Measurements from ENCODE around the gene TMCO4.
"Not testable (repeated sequence)": the region's sequence is repeated elsewhere in the genome, so short reads cannot be mapped to it uniquely, and the experiment has no call there.

Gene TMCO4

DNA sequence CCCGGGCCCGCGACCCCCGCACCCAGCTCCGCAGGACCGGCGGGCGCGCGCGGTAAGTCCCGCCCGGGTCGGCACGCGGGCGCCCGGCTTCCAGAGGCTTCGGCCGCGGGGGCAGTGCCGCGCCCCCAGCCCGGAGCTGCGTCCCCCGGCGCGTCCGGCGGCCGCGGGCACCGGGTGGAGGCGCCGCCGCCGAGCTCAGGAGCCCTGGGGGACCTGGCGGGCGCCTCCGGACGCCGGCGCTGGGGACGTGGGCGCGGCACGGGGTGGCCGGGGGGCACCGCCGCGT is 155.4 kb downstream of the TMCO4 start:
- no peak for DNase-seq
- Histone ChIP-seq H3K4me3 (ENCODE audit: low read depth, low read length) (peak overlapping the region; percentile 43; the same call in 1 of the 2 replicates), H3K4me1 (no peaks in the 10 kb centered on the region), H3K27me3 (0 out of 2 replicates have a peak, but pooled peaks cover 3% of the 10 kb centered on the region), H3K9me3 (no peaks in the 10 kb centered on the region), H3K36me3 (no peaks in the 10 kb centered on the region)
- TF ChIP-seq, protein P1, sequence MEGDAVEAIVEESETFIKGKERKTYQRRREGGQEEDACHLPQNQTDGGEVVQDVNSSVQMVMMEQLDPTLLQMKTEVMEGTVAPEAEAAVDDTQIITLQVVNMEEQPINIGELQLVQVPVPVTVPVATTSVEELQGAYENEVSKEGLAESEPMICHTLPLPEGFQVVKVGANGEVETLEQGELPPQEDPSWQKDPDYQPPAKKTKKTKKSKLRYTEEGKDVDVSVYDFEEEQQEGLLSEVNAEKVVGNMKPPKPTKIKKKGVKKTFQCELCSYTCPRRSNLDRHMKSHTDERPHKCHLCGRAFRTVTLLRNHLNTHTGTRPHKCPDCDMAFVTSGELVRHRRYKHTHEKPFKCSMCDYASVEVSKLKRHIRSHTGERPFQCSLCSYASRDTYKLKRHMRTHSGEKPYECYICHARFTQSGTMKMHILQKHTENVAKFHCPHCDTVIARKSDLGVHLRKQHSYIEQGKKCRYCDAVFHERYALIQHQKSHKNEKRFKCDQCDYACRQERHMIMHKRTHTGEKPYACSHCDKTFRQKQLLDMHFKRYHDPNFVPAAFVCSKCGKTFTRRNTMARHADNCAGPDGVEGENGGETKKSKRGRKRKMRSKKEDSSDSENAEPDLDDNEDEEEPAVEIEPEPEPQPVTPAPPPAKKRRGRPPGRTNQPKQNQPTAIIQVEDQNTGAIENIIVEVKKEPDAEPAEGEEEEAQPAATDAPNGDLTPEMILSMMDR (IDR thresholded peaks at IDR 0.05; ENCODE audit: low read depth, low read length) = no peak

DNA sequence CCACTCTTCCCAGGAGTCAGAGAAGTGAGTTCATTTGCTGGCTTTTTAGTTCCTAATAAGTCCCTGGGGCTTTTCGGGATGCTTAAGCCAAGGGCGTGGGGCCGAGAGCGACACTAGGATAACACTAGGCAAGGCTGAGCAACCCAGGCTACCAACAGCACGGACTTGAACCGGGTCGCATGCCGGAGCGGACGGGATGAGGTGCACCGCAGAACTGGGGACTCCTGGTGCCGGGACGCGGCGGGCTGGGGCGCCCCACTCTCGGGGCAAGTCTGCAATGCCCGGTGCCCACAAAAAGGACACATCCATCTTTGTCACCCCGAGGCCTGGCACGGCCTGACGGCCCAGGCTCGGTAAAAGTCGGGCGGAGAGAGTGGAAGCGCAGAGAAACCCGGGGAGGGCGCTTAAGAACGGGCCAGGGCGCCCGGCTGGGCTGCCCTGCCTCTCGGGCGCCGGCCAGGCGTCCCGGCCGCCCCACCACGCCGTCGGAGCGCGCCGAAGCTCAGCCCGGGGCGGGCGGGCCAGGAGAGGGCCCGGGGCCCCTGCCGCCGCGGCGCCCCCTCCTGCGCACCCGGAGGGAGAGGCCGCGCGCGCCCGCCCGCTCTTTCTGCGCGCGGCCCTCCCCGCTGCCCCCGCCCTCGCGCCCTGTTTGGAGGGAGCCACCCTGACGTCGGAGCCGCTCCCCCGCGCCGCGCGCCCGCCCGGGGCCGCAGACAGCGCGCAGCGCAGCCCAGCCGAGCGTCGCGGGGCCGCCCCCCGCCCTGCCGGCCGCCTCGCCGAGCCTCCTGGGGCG is 155.9 kb downstream of the TMCO4 start, which contains the start of gene NBL1:
NBL1 (plus strand) TSS at position 710 of the 793 bp plus-strand sequence. CDS start 10,720 bp downstream, outside the sequence.
- peak; percentile 59 for DNase-seq
- H3K27me3 ChIP-seq = 0 out of 2 replicates have a peak, but pooled peaks cover 3% of the 10 kb centered on the region
- H3K4me1 ChIP-seq = no peaks in the 10 kb centered on the region
- TF ChIP-seq, protein P1 (IDR thresholded peaks at IDR 0.05; ENCODE audit: low read depth, low read length) = no peak
- H3K36me3 ChIP-seq = no peaks in the 10 kb centered on the region
- H3K4me3 ChIP-seq (ENCODE audit: low read depth, low read length) = peak within 1 kb of the TSS; percentile 43
- H3K9me3 ChIP-seq = no peaks in the 10 kb centered on the region

DNA sequence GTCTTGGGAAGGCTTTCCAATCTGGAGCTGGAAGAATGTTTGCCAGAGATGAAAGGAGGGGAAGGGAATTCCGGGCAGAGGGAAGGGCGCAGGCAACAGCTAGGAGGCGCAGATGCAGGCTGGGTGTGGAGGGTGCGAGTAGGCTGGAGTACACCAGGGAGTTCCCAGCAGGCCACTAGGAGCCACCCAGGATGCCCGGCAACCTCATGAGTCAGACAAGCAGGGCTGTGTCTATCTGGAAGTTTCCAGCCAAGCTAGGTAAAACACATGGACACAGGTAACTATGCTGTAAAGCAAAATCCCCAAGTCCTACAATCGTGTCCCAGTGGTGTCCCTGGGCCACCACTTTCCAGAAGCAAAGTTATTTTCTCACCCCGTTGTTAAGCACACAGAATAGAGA is 156.6 kb downstream of the TMCO4 start:
- DNase-seq = no peak
- H3K4me1 ChIP-seq = no peaks in the 10 kb centered on the region
- 0 out of 2 replicates have a peak, but pooled peaks cover 3% of the 10 kb centered on the region for H3K27me3 ChIP-seq
- H3K36me3 ChIP-seq = no peaks in the 10 kb centered on the region
- no peak overlapping the region for H3K4me3 ChIP-seq (ENCODE audit: low read depth, low read length)
- TF ChIP-seq, protein P1 (IDR thresholded peaks at IDR 0.05; ENCODE audit: low read depth, low read length) = no peak
- no peaks in the 10 kb centered on the region for H3K9me3 ChIP-seq

DNA sequence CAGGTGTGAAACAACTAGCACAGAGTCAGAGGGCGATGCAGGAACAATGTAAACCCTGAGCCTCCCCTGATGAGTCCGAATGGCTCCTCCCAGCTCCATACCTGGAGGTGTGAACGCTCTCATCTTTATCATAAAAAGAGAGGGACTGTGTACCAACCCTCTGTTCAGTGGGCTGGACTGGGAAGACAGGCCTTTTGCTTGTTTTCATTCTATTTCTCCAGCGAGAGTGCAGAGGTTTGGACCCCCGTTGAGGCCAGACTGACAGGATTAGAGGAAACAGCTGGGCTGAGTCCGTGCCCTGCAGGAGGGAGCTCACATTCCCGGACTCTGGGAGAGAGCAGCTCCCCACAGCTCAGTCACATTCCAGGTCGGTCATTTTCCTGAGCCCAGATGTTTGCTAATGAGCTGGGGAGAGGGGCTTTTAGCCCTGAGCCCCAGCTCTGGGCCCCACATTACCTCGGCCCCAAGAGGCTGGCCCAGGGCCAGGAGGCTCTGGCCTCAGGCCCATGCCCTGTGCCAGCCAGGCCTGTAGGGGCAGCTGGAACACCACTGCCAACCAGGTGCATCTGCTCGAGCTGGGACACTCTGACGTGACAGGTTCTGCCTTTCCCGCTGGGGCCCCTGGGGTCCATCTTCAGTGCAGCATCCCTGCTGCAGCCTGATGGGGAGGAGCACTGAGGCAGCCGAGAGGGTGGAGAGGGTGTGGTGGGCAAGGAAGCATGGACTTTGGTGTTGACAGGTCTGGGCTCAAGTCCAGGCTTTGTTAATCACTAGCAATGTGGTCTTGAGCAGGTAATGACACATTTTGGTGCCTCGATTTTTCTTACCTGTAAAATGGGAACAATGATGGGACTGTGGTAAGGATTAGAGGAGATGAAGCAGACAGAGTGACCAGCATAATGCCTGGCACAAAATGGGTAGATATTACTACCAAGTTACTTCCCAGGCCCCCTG is 159.1 kb downstream of the TMCO4 start:
- Histone ChIP-seq H3K4me1 (no peaks in the 10 kb centered on the region), H3K36me3 (no peaks in the 10 kb centered on the region), H3K9me3 (no peaks in the 10 kb centered on the region), H3K27me3 (0 out of 2 replicates have a peak, but pooled peaks cover 3% of the 10 kb centered on the region), H3K4me3 (ENCODE audit: low read depth, low read length) (no peak overlapping the region)
- DNase-seq = peak; percentile 45
- TF ChIP-seq, protein P1 (IDR thresholded peaks at IDR 0.05; ENCODE audit: low read depth, low read length) = no peak

DNA sequence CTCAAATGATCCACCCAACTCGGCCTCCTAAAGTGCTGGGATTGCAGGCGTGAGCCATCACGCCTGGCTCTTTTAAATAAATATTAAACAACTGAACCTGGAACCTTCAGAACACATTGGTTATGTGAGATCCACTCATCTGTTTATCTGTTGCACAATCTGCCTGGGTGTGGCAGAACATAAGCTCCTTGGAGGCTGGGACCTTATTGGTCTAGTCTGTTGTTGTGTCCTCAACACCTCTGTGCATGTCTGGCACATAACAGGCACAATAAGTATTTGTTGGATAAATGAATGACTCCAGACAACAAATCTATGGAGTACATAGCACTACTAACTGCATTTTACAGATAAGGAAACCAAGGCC is 159.7 kb downstream of the TMCO4 start:
- no peaks in the 10 kb centered on the region for H3K4me1 ChIP-seq
- TF ChIP-seq, protein P1 (IDR thresholded peaks at IDR 0.05; ENCODE audit: low read depth, low read length) = no peak
- DNase-seq = no peak
- 0 out of 2 replicates have a peak, but pooled peaks cover 3% of the 10 kb centered on the region for H3K27me3 ChIP-seq
- no peaks in the 10 kb centered on the region for H3K36me3 ChIP-seq
- no peak overlapping the region for H3K4me3 ChIP-seq (ENCODE audit: low read depth, low read length)
- no peaks in the 10 kb centered on the region for H3K9me3 ChIP-seq

DNA sequence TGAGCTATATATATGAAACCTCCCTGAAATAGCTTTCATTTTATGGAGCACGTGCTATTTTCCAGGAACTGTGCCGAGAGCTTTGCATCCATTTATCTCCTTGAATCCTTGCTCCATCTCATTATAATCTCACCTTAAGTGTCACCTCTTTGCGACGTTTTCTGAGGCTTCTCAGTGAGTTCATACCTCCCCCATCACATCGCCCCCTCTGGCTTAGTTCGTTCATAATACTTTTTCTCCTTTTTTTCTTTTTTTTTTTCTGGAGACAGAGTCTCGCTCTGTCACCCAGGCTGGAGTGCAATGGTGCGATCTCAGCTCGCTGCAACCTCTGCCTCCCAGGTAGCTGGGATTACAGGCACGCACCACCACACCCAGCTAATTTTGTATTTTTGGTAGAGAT is 160.5 kb downstream of the TMCO4 start:
- DNase-seq = not testable (repeated sequence)

More for the DNA sequence above, 160.5 kb downstream of the TMCO4 start:
- H3K9me3 ChIP-seq; H3K36me3 ChIP-seq; H3K4me3 ChIP-seq (ENCODE audit: low read depth, low read length); H3K4me1 ChIP-seq; H3K27me3 ChIP-seq: not testable (repeated sequence)

Data from BE2C (cell line).